Progenitor cell of endocrine pancreas (in vitro differentiated cells): ENCODE measurements around the gene CDH13. TPM values are rescaled to one million over a fixed set of nuclear protein-coding genes. Genes with fewer than 3 reads are reported as not detected.
A peak's percentile ranks its signal among the peaks of the same experiment; 100 is the strongest.

ENCODE experiments used
- DNase-seq: peaks from one replicate; pipeline ENCODE4 v3.0.0; 2021; ENCODE audit warnings: low spot score; ENCODE audit not compliant: unreplicated experiment
- H3K27ac Mint-ChIP-seq: 2 replicates; pipeline ENCODE4 v1.8.0; 2021; ENCODE audit warnings: mild to moderate bottlenecking, moderate library complexity, mixed read lengths
- H3K27me3 Mint-ChIP-seq: 2 replicates; pipeline ENCODE4 v1.8.0; 2021; ENCODE audit warnings: mixed read lengths
- H3K36me3 Mint-ChIP-seq: 2 replicates; pipeline ENCODE4 v1.8.0; 2022; ENCODE audit warnings: mixed read lengths; ENCODE audit not compliant: insufficient read depth
- H3K4me1 Mint-ChIP-seq: 2 replicates; pipeline ENCODE4 v1.8.0; 2021; ENCODE audit warnings: low read depth, mixed read lengths
- H3K4me3 Mint-ChIP-seq: 2 replicates; pipeline ENCODE4 v1.8.0; 2021; ENCODE audit warnings: low read depth, mild to moderate bottlenecking, moderate library complexity, mixed read lengths
- H3K9me3 Mint-ChIP-seq: 2 replicates; pipeline ENCODE4 v1.8.0; 2021; ENCODE audit warnings: low read depth, mixed read lengths
- CTCF ChIP-seq: fragments of 200-600 bp; sonication (generic); IDR thresholded peaks from one replicate; pipeline ENCODE4 v1.5.0; 2021; ENCODE audit warnings: antibody characterized with exemption, mild to moderate bottlenecking; ENCODE audit not compliant: unreplicated experiment
- total RNA-seq: library from RNA; stranded (reverse); gene quantifications from 2 replicates; pipeline ENCODE4 v1.2.1, GENCODE V29; 2021

Gene CDH13
- total RNA-seq, 1 donor from 2014 or later, result 0.38 TPM

DNA sequence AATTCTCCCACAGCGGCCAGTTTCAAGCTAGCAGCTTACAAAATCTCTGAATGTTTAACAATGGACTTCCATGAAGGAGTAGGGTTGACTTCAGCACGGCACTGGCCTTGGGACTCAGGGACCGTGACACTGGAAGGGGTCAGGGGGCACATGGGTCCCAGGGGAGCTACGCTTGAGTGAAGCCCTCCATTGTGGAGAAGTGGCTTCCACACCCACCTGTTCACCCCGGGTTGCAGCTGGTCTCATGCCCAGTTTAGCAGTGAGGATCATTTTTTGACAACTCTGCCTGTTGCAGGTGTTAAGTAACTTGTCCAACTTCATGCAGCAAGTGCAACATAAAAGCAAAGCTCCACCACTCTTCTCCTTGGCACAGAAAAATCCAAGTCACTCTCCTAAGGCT lies 510.2 kb downstream of the CDH13 start:
- Mint-ChIP-seq H3K9me3 (no peaks in the 10 kb centered on the region), H3K27ac (peak overlapping the region; percentile 11), H3K27me3 (peaks cover 3% of the 10 kb centered on the region), H3K4me1 (peaks cover 25% of the 10 kb centered on the region), H3K4me3 (peak overlapping the region; percentile 17), H3K36me3 (no peaks in the 10 kb centered on the region)
- TF ChIP-seq CTCF, result no peak
- DNase-seq, result no peak

GRCh38 chr16:83137326-83137781 lies 510.6 kb downstream of the CDH13 start:
- Mint-ChIP-seq H3K36me3 (no peaks in the 10 kb centered on the region), H3K4me1 (peaks cover 26% of the 10 kb centered on the region), H3K27me3 (peaks cover 3% of the 10 kb centered on the region), H3K4me3 (peak overlapping the region; percentile 17), H3K9me3 (no peaks in the 10 kb centered on the region), H3K27ac (peak overlapping the region; percentile 11)
- DNase-seq, result no peak
- no peak for TF ChIP-seq CTCF

- H3K4me1 Mint-ChIP-seq, result peaks cover 29% of the 10 kb centered on the region
- no peaks in the 10 kb centered on the region for H3K9me3 Mint-ChIP-seq
- peaks cover 3% of the 10 kb centered on the region for H3K27me3 Mint-ChIP-seq
- H3K27ac Mint-ChIP-seq, result no peak overlapping the region
- no peak for TF ChIP-seq CTCF
- H3K36me3 Mint-ChIP-seq, result no peaks in the 10 kb centered on the region
- DNase-seq, result no peak
- H3K4me3 Mint-ChIP-seq, result no peak overlapping the region
Observed at GRCh38 chr16:83137894-83138293, 511.1 kb downstream of the CDH13 start.

GRCh38 chr16:83138512-83138911 lies 511.7 kb downstream of the CDH13 start:
- Mint-ChIP-seq H3K4me3 (no peak overlapping the region), H3K9me3 (no peaks in the 10 kb centered on the region), H3K27ac (no peak overlapping the region), H3K36me3 (no peaks in the 10 kb centered on the region), H3K4me1 (peaks cover 30% of the 10 kb centered on the region), H3K27me3 (peaks cover 3% of the 10 kb centered on the region)
- no peak for DNase-seq
- TF ChIP-seq CTCF, result no peak

GRCh38 chr16:83138976-83139690 lies 512.4 kb downstream of the CDH13 start:
- H3K27ac Mint-ChIP-seq, result no peak overlapping the region
- TF ChIP-seq CTCF, result no peak
- H3K4me3 Mint-ChIP-seq, result no peak overlapping the region
- peaks cover 3% of the 10 kb centered on the region for H3K27me3 Mint-ChIP-seq
- DNase-seq, result no peak
- no peaks in the 10 kb centered on the region for H3K9me3 Mint-ChIP-seq
- H3K4me1 Mint-ChIP-seq, result peaks cover 36% of the 10 kb centered on the region
- no peaks in the 10 kb centered on the region for H3K36me3 Mint-ChIP-seq
